Activated naive CD4-positive, alpha-beta T cell treated with anti-CD3 and anti-CD28 coated beads for 36 hours (primary cell): ENCODE results near the gene DNAH2. TPM values are rescaled to one million over a fixed set of nuclear protein-coding genes. Genes with fewer than 3 reads are reported as not detected.

Source experiments
- CTCF ChIA-PET: fragments of 350-600 bp; sonication (Branson Sonifier 250); formaldehyde crosslinking; loops from one replicate; lab custom pipeline; 2021; ENCODE audit warnings: antibody characterized with exemption; lab: Charles Lee
- DNase-seq: peaks from one replicate; pipeline ENCODE4 v3.0.0-alpha.2; 2020
- H3K27ac Mint-ChIP-seq: one replicate; pipeline ENCODE4 v1.8.0; 2021; ENCODE audit warnings: mild to moderate bottlenecking, mixed read lengths
- H3K27me3 Mint-ChIP-seq: one replicate; pipeline ENCODE4 v1.8.0; 2021; ENCODE audit warnings: low read depth, mixed read lengths
- H3K36me3 Mint-ChIP-seq: one replicate; pipeline ENCODE4 v1.8.0; 2021; ENCODE audit warnings: low read depth, mixed read lengths
- H3K4me1 Mint-ChIP-seq: one replicate; pipeline ENCODE4 v1.8.0; 2021; ENCODE audit warnings: low read depth, mixed read lengths
- H3K4me3 Mint-ChIP-seq: one replicate; pipeline ENCODE4 v1.8.0; 2021; ENCODE audit warnings: mild to moderate bottlenecking, moderate library complexity, mixed read lengths
- H3K9me3 Mint-ChIP-seq: one replicate; pipeline ENCODE4 v1.8.0; 2021; ENCODE audit warnings: mixed read lengths
- intact Hi-C: fragments of 100-400 bp; cut with micrococcal nuclease; formaldehyde crosslinking; loops from one replicate; pipeline ENCODE4 v1.15.1; 2023
- total RNA-seq, 2 experiments: library from RNA; stranded (reverse); gene quantifications; one replicate each; pipeline ENCODE4 v1.2.3, GENCODE V29; 2021

Gene DNAH2
- total RNA-seq, 2 experiments from 2014 or later = not detected

GRCh38 chr17:7833795-7834541, 116.4 kb downstream of the DNAH2 start, which contains the start of gene KDM6B:
Gene KDM6B, plus strand, starts transcription at chr17:7834217. Its CDS starts 11,338 bp downstream, at chr17:7845555.
- DNase-seq = peak; percentile 92
- Mint-ChIP-seq H3K36me3 (no peaks in the 10 kb centered on the region), H3K4me3 (peak within 1 kb of the TSS; percentile 93), H3K27ac (peak within 1 kb of the TSS; percentile 94), H3K4me1 (peaks cover 32% of the 10 kb centered on the region), H3K27me3 (no peaks in the 10 kb centered on the region), H3K9me3 (no peaks in the 10 kb centered on the region)
- CTCF ChIA-PET = interaction anchor here (0.8 to 3.0 kb wide), 11 partner anchors 9 to 99 kb away, joined by 3 to 20 read pairs (median 5); partner anchors contain the start of gene NAA38
- intact Hi-C loops = loop anchor here (1.0 to 10.0 kb wide), 5 partner anchors 12 to 451 kb away; partner anchors contain the start of genes ALOXE3, NAA38, POLR2A and RANGRF

- CTCF ChIA-PET = interaction anchor here (0.9 to 3.0 kb wide), 11 partner anchors 10 to 155 kb away, joined by 3 to 20 read pairs (median 5); partner anchors contain the start of gene NAA38
- no peaks in the 10 kb centered on the region for H3K9me3 Mint-ChIP-seq
- intact Hi-C loops = loop anchor here (1.0 to 10.0 kb wide), 5 partner anchors 12 to 450 kb away; partner anchors contain the start of genes ALOXE3, NAA38, POLR2A and RANGRF
- peaks cover 38% of the 10 kb centered on the region for H3K4me1 Mint-ChIP-seq
- peak; percentile 55 for DNase-seq
- peak overlapping the region; percentile 94 for H3K27ac Mint-ChIP-seq
- peak overlapping the region; percentile 93 for H3K4me3 Mint-ChIP-seq
- no peaks in the 10 kb centered on the region for H3K27me3 Mint-ChIP-seq
- no peaks in the 10 kb centered on the region for H3K36me3 Mint-ChIP-seq
Observed at GRCh38 chr17:7834542-7834956, 117.0 kb downstream of the DNAH2 start.

- peak overlapping the region; percentile 93 for H3K4me3 Mint-ChIP-seq
- no peaks in the 10 kb centered on the region for H3K9me3 Mint-ChIP-seq
- H3K36me3 Mint-ChIP-seq = no peaks in the 10 kb centered on the region
- peaks cover 44% of the 10 kb centered on the region for H3K4me1 Mint-ChIP-seq
- peak; percentile 94 for DNase-seq
- H3K27me3 Mint-ChIP-seq = no peaks in the 10 kb centered on the region
- intact Hi-C loops = loop anchor here (1.0 to 10.0 kb wide), 8 partner anchors 9 to 450 kb away; partner anchors contain the start of genes ALOXE3, NAA38, POLR2A and RANGRF
- CTCF ChIA-PET = interaction anchor here (0.6 to 3.0 kb wide), 15 partner anchors 9 to 155 kb away, joined by 3 to 20 read pairs (median 4); partner anchors contain the start of gene NAA38
- peak overlapping the region; percentile 94 for H3K27ac Mint-ChIP-seq
Observed at GRCh38 chr17:7834957-7835813, 117.6 kb downstream of the DNAH2 start.

GRCh38 chr17:7835814-7836595, 118.5 kb downstream of the DNAH2 start:
- peak; percentile 53 for DNase-seq
- Mint-ChIP-seq H3K4me3 (peak overlapping the region; percentile 91), H3K9me3 (no peaks in the 10 kb centered on the region), H3K27ac (peak overlapping the region; percentile 88), H3K4me1 (peaks cover 52% of the 10 kb centered on the region), H3K27me3 (no peaks in the 10 kb centered on the region), H3K36me3 (peaks cover 3% of the 10 kb centered on the region)
- intact Hi-C loops = loop anchor here (1.0 to 10.0 kb wide), 6 partner anchors 8 to 449 kb away; partner anchors contain the start of genes ALOXE3, POLR2A and RANGRF
- CTCF ChIA-PET = interaction anchor here (0.6 to 3.0 kb wide), 10 partner anchors 9 to 154 kb away, joined by 3 to 20 read pairs (median 5); no protein-coding TSS in a partner anchor

GRCh38 chr17:7836596-7837407, 119.3 kb downstream of the DNAH2 start:
- peak overlapping the region; percentile 91 for H3K4me3 Mint-ChIP-seq
- H3K4me1 Mint-ChIP-seq = peaks cover 58% of the 10 kb centered on the region
- intact Hi-C loops = loop anchor here (10.0 kb wide), 1 partner anchor 448 kb away; the partner anchor contains the start of gene RANGRF
- H3K9me3 Mint-ChIP-seq = no peaks in the 10 kb centered on the region
- peak; percentile 80 for DNase-seq
- H3K27ac Mint-ChIP-seq = peak overlapping the region; percentile 88
- peaks cover 3% of the 10 kb centered on the region for H3K36me3 Mint-ChIP-seq
- H3K27me3 Mint-ChIP-seq = no peaks in the 10 kb centered on the region
- CTCF ChIA-PET = interaction anchor here (0.7 to 2.5 kb wide), 4 partner anchors 14 to 153 kb away, joined by 3 to 11 read pairs (median 4); partner anchors contain the start of gene WRAP53

GRCh38 chr17:7837408-7838088, 120.0 kb downstream of the DNAH2 start:
- Mint-ChIP-seq H3K27me3 (no peaks in the 10 kb centered on the region), H3K4me1 (peaks cover 58% of the 10 kb centered on the region), H3K36me3 (peaks cover 3% of the 10 kb centered on the region), H3K27ac (peak overlapping the region; percentile 88), H3K4me3 (peak overlapping the region; percentile 91), H3K9me3 (no peaks in the 10 kb centered on the region)
- intact Hi-C loops = loop anchor here (10.0 kb wide), 1 partner anchor 447 kb away; the partner anchor contains the start of gene RANGRF
- CTCF ChIA-PET = interaction anchor here (0.7 to 2.5 kb wide), 6 partner anchors 13 to 152 kb away, joined by 3 to 11 read pairs (median 3); partner anchors contain the start of genes NAA38 and WRAP53
- peak; percentile 34 for DNase-seq

GRCh38 chr17:7838090-7839075, 120.8 kb downstream of the DNAH2 start:
- H3K9me3 Mint-ChIP-seq = no peaks in the 10 kb centered on the region
- H3K27me3 Mint-ChIP-seq = no peaks in the 10 kb centered on the region
- intact Hi-C loops = loop anchor here (10.0 kb wide), 1 partner anchor 446 kb away; the partner anchor contains the start of gene RANGRF
- H3K36me3 Mint-ChIP-seq = peaks cover 3% of the 10 kb centered on the region
- H3K27ac Mint-ChIP-seq = peak overlapping the region; percentile 88
- CTCF ChIA-PET = interaction anchor here (0.6 to 2.5 kb wide), 4 partner anchors 12 to 94 kb away, joined by 3 to 11 read pairs (median 3); partner anchors contain the start of gene NAA38
- H3K4me3 Mint-ChIP-seq = peak overlapping the region; percentile 91
- peak; percentile 58 for DNase-seq
- H3K4me1 Mint-ChIP-seq = peaks cover 55% of the 10 kb centered on the region

GRCh38 chr17:7839190-7839875, 121.8 kb downstream of the DNAH2 start:
- Mint-ChIP-seq H3K4me1 (peaks cover 50% of the 10 kb centered on the region), H3K9me3 (no peaks in the 10 kb centered on the region), H3K36me3 (peaks cover 3% of the 10 kb centered on the region), H3K27me3 (no peaks in the 10 kb centered on the region), H3K4me3 (peak overlapping the region; percentile 59), H3K27ac (peak overlapping the region; percentile 88)
- DNase-seq = peak; percentile 23
- CTCF ChIA-PET = interaction anchor here (0.6 to 1.3 kb wide), 3 partner anchors 16 to 95 kb away, joined by 3 to 4 read pairs (median 3); no protein-coding TSS in a partner anchor
- intact Hi-C loops = loop anchor here (10.0 kb wide), 1 partner anchor 445 kb away; the partner anchor contains the start of gene RANGRF
